GM19193 (cell line): Measurements from ENCODE around the gene RGS1.
A peak's percentile ranks its signal among the peaks of the same experiment; 100 is the strongest.

Experiments
- POLR2A ChIP-seq: IDR thresholded peaks from 4 replicates; pipeline ENCODE4 v1.6.1; 2011; ENCODE audit not compliant: insufficient read depth, insufficient read length; ENCODE audit errors: extremely low read depth

The RGS1 gene

GRCh38 chr1:192568063-192568462, 7.5 kb upstream of the RGS1 start:
- no peak for TF ChIP-seq POLR2A

GRCh38 chr1:192571668-192572067, 3.9 kb upstream of the RGS1 start:
- TF ChIP-seq POLR2A, result no peak

GRCh38 chr1:192573499-192573898, 2.1 kb upstream of the RGS1 start:
- no peak for TF ChIP-seq POLR2A

GRCh38 chr1:192574073-192574472, 1.5 kb upstream of the RGS1 start:
- TF ChIP-seq POLR2A, result no peak

GRCh38 chr1:192576190-192577144, 894 bp downstream of the RGS1 start:
- TF ChIP-seq POLR2A, result no peak

GRCh38 chr1:192577145-192578140, 1.9 kb downstream of the RGS1 start:
- peak; percentile 27 for TF ChIP-seq POLR2A

GRCh38 chr1:192578144-192578909, 2.8 kb downstream of the RGS1 start:
- TF ChIP-seq POLR2A, result no peak

- peak; percentile 32 for TF ChIP-seq POLR2A
These were observed 3.6 kb downstream of the RGS1 start for GRCh38 chr1:192579010-192579738.

GRCh38 chr1:192580351-192580962, 4.9 kb downstream of the RGS1 start:
- peak; percentile 41 for TF ChIP-seq POLR2A

GRCh38 chr1:192581131-192581927, 5.8 kb downstream of the RGS1 start:
- no peak for TF ChIP-seq POLR2A

GRCh38 chr1:192584866-192585265, 9.3 kb downstream of the RGS1 start:
- TF ChIP-seq POLR2A, result no peak

- TF ChIP-seq POLR2A, result no peak
These were observed 12.1 kb downstream of the RGS1 start for GRCh38 chr1:192587386-192588266.
